Dedifferentiated amniotic fluid mesenchymal stem cell (primary cell): ENCODE measurements around the gene ULK3.
"Not testable (repeated sequence)": the region's sequence is repeated elsewhere in the genome, so short reads cannot be mapped to it uniquely, and the experiment has no call there.

Experiments
- DNase-seq: peaks from one replicate; pipeline ENCODE4 v3.0.0-alpha.2; 2016; ENCODE audit errors: extremely low spot score

Gene ULK3, protein sequence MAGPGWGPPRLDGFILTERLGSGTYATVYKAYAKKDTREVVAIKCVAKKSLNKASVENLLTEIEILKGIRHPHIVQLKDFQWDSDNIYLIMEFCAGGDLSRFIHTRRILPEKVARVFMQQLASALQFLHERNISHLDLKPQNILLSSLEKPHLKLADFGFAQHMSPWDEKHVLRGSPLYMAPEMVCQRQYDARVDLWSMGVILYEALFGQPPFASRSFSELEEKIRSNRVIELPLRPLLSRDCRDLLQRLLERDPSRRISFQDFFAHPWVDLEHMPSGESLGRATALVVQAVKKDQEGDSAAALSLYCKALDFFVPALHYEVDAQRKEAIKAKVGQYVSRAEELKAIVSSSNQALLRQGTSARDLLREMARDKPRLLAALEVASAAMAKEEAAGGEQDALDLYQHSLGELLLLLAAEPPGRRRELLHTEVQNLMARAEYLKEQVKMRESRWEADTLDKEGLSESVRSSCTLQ

DNA sequence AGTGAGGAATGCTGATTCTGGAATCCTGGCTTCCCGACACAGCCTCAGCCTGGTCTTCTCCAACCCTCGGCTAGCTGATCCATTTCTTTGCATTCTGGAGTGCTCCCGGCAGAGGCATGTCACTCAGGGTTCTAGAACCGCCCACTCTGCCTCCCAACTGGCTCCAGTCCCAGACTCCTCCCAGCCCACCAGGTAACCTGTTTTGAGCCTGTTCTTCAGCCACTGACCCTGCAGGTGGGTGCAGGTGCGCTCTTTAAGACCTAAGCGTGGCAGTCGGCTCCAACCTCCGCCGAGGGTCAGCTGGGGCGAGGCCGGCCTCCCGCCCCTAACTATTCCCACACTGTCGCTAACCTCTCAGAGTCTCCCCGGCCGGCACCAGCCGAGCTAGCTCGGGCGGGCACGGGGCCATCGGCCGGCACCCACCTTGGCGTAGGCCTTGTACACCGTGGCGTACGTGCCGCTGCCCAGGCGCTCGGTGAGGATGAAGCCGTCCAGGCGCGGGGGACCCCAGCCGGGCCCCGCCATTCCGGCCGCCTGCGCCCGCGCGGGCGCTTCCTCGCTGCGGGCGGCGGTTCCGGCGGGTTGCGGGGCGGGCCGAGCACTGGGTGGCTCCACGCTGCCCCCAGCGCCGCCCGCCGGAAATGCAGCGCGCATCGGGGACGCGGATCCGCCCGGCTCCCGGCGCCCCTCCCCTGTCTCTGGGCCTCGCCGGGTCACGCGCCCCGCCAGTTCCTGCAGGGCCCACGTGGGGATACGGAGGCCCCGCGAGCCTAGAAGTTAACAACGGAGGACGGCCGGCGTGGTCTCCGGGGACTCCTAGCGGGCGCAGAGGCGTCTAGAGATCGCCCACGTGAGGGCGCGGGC is at the start of gene ULK3:
Gene ULK3, minus strand, starts transcription at position 576 of the 864 bp plus-strand sequence. Its CDS starts 51 bp downstream, at position 525.
- peak; percentile 78 for DNase-seq

DNA sequence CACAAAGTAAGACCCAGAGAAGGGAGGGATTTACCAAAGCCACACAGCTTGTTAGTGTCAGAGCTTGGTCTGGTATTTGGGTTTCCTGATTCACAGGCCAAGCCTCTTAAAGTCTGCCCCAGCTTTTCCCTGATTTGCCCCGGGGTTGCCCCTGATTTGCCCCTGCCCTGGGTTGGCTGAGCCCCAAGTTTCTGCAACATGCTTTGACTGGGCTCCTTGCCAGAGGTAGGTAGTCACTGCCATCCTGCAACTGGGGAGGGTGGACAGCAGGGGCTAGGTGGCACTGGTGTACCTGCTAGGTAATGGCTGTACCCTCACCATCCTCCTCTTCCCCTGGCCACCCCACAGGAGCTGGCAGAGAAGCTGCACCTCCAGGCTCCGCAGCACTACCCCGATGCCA is 49.4 kb upstream of the ULK3 start:
- no peak for DNase-seq

DNA sequence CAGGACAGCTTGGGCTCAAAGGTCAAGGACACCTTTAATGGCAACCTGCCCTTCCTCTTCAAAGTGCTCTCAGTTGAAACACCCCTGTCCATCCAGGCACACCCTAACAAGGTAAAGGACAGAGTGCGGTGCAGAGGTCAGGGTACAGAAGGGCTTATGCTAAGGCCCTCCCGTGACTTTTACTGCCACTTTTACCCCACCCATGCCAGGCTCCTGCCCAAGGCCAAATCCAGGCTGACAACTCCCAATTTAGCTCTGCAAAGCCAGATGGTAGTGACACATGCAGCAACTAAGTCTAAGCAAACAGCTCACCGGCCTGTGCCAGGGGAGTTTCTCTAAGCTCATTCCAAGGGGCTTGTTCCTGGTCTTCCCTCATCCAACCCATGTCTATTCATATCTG is 48.5 kb upstream of the ULK3 start:
- DNase-seq = no peak

DNA sequence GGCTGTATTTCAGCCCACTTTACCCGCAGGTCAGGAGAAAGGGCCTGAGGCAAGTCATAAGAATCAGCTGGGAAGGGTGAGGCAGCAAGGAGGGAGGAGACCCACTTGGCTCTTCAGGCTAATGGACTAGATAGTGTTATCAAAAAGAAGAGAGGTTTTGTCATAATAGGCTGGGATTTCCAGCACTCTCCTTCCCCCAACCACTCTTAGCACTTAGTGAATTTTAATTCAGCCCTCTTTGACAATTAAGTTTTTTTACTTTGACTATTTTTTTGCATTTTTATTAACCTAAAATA is 47.7 kb upstream of the ULK3 start:
- no peak for DNase-seq

DNA sequence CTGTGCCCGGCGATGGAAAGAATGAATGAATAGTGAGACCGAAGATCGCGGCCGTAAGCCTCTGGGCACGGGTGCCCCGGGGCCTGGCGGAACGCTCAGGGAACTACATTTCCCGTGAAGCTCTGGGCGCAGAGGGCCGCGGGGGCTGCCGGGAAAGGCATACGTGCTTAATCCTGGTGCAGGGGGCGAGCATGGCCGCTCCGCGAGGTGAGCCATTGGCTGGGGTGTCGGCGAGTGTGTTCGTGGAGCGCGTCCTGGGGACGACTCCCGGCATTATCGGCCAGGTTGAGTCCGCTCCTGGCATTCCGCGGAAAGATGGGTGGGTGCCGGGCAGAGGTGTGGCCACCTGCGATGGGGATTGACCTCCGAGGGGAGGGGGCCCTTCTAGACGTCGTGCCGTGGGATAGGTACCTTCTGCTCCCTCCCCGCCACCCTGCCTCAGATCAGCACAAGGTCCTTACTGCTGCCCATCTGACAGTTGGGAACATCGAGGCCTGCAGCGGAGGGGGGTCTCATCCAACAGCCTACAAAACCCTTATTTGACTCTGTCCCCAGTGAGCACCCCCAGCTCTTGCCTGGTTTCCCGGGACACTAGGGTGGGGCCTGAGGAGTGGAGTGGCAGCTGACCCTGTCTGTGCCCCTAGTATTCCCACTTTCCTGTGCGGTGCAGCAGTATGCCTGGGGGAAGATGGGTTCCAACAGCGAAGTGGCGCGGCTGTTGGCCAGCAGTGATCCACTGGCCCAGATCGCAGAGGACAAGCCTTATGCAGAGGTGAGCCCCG is 47.1 kb upstream of the ULK3 start, which contains the start of gene MPI:
Gene MPI, plus strand, starts transcription at position 160 of the 782 bp plus-strand sequence. Its CDS starts 32 bp downstream, at position 192.
- DNase-seq = peak; percentile 80

DNA sequence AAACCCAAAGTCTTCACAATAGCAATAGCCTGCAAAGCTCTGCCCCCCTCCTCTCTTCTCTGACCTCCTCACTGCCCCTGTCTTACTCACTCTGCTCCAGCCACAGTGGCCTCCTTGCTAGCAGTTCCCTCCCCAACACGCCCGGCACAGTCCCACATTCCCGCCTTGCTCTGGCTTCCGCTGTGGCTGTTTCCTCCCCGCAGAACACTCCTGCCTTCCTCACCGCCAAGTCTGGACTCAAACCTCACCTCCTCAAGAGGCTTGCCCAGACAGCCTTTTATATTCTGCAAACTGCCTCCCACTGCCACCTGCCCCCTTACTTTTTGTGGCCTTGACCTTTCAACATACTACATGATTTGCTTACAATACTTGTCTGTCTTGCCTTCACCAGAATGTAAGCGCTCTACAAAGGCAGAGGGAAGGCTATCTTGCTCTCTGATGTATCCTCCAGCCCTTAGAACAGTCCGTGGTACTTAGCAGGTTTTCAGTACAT is 46.5 kb upstream of the ULK3 start:
- DNase-seq = no peak

DNA sequence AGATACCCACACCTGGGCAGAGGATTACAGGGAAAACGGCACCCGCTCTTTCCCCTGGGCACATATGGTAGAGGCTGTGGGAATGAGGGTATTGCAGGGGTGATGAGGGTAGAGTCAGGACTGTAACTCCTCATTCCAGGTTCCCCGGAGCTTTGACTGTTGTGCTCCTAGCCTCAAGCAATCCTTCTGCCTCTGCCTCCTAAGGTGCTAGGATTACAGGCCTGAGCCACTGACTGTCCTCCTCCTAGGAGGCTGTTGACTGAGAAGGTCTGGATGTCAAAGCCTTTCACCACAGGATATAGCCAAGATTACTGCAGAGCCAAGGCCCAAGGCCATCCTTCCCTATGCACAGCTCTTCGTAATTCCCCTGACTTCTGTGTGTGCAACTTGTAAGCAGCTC is 45.8 kb upstream of the ULK3 start:
- DNase-seq = no peak

DNA sequence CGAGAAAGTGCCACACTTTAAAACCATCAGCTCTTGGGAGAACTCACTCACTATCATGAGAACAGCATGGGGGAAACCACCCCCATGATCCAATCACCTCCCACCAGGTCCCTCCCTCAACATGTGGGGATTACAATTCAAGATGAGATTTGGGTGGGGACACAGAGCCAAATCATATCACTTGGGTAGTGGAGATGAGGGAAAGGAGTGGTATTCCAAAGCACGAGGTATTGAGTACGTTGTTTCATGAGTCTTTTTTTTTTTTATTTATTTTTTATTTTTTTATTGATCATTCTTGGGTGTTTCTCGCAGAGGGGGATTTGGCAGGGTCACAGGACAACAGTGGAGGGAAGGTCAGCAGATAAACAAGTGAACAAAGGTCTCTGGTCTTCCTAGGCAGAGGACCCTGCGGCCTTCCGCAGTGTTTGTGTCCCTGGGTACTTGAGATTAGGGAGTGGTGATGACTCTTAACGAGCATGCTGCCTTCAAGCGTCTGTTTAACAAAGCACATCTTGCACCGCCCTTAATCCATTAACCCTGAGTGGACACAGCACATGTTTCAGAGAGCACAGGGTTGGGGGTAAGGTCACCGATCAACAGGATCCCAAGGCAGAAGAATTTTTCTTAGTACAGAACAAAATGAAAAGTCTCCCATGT is 44.7 kb upstream of the ULK3 start:
- not testable (repeated sequence) for DNase-seq

DNA sequence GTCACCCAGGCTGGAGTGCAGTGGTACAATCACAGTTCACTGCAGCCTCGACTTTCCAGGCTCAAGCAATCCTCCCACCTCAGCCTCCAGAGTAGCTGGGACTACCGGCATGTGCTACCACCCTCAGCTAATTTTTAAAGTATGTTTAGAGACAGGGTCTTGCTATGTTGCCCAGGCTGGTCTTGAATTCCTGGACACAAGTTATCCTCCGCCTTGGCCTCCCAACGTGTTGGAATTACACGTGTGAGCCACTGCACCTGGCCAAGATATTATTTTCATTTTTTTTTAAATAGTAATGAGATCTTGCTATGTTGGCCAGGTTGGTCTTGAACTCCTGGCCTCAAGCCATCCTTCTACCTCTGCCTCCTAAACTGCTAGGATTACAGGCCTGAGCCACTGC is 42.5 kb upstream of the ULK3 start:
- no peak for DNase-seq

DNA sequence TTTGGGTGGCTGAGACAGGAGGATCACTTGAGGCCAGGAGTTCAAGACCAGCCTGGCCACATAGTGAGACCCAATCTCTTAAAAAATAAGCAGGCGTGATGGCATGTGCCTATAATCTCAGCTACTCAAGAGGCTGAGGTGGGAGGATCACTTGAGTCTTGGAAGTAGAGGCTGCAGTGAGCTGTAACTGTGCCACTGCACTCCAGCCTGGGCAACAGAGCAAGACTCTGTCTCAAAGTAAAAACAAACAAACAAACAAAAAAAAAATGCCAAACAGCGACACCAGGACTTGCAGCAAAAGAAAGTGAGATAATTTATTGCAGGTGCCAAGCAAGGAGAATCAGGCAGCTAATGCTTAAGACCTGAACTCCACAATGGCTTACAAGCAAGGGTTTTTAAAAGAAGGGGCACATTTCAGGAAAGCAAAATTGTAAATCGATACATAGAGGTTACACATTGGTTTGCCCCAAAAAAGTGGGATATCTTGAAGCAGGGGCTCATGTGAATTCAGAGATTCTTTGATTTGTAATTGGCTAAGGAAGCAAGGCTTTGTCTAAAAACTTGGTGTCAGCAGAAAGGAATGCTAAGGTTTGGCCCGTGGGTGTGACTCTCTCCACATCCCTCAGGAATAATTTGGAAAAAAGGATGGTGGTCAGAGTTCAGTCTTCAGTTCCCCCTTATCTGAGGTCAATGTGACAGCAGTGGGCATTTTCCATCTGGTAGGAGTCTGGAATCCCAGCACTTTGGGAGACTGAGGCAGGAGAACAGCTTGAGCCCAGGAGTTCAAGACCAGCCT is 41.7 kb upstream of the ULK3 start:
- DNase-seq = no peak

DNA sequence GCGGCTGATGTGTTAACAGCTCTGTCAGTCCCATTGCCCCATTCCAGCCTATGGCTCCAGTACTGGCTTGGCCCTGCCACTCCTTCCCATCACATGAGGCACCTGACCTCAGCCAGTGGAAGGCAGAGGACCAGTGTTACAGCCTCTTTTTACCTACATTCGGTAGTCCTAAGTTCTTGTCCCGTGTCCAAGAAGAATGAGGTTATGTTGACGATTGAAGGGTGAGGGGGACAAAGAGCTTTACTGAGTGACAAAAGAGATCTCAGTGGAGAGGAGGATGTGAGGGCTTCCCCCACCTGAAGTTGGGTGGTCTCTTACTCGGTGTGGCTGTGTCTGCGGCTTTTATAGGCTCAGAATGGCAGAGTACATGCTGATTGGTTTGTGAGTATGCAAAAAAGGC is 39.6 kb upstream of the ULK3 start:
- DNase-seq = no peak

DNA sequence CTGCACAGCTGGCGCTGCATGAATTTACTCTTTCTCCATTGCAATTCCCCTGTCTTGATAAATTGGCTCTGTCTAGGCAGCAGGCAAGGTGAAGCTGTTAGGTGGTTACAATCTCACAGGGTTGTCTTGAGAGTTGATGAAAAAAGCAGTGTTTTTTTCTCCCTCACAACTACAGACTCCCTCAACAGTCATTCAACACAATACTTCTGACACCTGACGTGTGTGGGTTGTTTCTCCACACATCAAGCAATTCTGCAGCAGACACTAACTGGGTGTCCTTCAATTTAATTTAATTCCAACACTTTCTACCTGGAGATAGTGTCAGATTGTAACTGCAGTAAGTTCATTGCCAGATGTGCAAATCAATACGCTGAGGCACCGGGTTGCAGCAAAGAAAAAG is 35.3 kb upstream of the ULK3 start:
- no peak for DNase-seq

DNA sequence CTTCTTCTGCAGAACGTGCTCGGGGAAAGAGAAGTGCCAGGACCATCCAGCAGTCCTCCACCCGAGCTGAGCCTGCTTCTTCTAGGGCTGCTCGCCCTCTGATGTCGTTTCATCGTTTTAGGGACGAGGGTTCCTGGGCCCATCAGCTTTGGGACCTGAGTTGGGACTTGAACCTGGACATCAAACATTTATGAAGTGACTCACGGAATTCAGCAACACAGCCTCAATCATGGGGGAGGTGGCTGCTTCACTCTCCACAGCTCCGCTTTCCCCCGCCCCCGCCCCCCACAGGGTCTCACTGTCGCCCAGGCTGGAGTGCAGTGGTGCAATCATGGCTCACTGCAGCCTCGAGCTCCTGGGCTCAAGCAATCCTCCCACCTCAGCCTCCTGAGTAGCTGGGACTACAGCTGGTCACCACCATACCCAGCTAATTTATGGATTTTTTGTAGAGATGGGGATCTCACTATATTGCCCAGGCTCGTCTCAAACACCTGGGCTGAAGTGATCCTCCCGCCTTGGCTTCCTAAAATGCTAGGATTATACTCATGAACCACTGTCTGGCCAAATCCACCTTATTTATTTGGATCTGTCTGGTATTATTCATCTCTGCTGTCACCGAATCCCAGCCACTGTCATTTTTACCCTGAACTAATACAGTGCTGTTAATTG is 30.9 kb upstream of the ULK3 start:
- DNase-seq = no peak

DNA sequence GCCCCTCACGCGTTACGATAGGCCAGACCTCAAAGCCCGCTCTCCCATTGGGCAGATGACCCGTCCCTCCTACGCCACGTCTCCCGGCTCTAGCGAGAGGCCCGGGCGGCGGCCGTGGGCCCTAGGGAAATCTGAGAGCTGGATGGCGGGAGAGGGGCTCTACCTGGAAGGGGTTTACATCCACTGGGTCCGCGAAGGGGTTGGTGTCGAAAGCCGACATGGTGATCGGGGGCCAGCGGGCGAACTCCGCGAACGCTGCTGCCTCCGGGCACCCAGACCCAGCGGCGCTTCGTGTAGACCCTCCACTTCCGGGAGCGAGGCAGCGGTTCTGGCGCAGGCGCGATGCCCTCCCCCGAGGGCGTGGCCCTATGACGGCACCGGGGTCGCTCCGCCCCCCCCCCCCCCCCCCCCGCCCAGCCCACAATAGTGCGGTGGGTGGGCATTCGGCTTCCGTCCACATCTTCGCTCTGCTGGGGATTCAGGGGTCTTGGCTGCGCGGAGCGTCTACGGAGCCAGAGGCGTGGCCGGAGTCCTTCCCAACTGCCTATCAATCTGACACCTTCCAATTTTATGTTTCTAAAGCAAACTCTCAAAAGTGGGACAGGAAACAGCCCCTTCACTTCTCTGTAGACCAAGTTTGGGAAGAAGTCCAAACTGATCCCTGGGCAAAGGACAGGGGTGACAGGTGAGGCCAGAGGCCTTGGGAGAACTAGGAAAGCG is 30.2 kb upstream of the ULK3 start, which contains the start of gene SCAMP2:
Gene SCAMP2, minus strand, starts transcription at position 330 of the 720 bp plus-strand sequence. Its CDS starts 110 bp downstream, at position 220.
- peak; percentile 95 for DNase-seq

DNA sequence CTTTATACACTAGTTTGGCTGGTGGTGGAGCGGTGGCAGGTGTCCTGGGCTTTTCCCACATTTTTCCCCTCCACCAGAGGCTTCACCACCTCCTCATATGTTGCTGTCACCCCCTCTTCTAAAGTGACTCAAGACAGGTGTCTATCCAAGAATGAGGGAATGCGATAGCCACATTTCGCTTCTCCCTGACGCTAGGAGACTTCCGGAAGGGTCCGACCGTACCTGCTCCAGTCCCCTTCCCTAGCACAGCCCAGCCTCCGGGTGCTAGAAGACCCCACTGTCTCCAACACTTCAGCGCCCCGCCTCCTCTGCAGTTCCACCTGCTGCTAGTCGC is 29.7 kb upstream of the ULK3 start:
- DNase-seq = no peak

DNA sequence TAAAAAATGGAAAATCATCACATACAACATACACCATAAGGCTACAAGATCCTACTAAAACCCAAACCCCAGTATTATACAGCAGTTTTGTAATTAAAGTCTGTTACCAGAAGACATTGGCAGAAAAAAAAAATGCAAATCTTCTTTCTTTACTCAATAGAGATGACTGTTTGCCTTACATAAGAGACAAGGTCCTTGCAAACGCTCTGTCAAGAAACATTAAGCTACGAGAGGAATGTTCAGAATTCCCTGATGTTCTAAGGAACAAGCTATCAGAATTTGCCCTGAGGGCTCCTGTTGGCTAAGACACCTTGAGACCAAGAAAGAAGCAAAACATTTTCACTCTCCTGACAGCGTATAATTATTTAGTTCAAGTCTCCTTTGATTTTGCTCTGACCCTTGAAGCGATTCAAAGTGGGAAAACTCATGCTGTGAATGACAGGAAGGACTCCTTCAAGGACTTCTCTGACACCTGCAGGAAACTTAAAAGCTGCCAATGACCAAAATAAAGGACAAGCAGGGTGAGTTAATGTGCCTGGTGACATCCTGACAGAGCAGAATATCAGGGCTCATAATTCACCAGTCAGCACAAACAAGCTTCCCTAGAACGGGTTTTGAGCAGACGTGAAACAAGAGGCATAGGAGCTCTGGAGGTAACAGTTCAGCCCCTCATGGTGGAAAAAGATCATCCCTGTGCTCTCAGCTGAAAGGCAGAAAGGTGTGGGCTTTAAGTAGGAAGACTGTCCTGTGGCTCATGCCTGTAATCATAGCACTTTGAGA is 27.7 kb upstream of the ULK3 start:
- no peak for DNase-seq

DNA sequence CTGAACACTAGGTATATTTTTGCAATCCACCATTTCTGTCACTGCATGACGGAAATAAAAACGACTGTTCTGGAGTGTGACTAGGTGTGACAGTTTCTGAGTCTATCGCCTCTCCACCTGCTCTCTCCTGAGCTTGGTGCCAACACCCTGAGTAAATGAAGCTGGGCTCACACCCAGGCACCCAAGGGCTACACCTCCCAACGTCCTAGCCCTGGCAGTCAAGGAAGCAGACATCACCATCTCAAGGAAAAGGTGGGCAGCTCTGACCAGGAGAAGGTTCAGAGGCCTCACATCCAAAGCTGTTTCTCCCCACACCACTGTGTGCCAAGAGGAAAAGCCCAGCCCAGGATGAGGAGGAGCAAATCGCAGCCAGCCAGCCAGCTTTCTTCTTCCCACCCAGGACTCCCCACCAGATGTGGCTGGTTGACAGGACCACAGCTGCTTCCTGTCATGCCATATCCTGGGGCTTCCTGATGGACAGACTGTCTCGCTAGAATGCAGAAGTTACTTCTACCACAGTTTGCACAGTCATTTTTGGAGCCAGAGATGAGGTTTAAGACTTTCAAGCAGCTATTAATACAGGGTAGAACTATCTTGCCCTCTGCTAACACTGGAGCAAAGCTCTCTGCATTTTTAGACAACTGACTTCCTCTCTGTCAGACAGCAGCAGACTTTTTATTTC is 26.9 kb upstream of the ULK3 start:
- DNase-seq = peak; percentile 15

DNA sequence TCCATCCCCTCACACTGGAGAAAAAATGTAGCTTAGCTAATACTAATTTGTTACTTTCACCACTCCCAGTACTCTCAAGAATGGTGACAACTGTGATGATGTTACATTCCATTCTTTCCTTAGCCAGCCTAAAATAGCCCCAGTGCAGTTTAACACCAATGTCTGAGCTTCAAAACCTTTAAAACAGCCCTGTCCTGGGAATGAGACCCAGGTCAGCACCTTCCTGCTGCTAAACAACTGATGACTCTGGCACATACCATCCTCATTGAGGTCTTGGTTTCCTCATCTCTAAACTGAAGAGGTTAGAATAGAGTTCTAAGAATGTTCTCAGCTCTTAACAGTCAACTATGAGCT is 26.4 kb upstream of the ULK3 start:
- DNase-seq = no peak
